T follicular helper cell (primary cell): ENCODE measurements around the gene PRSS53.
"Not testable (repeated sequence)": the region's sequence is repeated elsewhere in the genome, so short reads cannot be mapped to it uniquely, and the experiment has no call there.

Source experiments
- DNase-seq: peaks from one replicate; pipeline ENCODE4 v3.0.0-alpha.2; 2020; ENCODE audit warnings: low read depth
- total RNA-seq, 2 experiments: gene quantifications; one replicate each; lab custom pipeline; 2026; lab: John Stamatoyannopoulos, UW

PRSS53 gene
- 3.0 to 7.3 reads per million in 2 experiments for total RNA-seq

- no peak for DNase-seq
Observed at GRCh38 chr16:31088459-31089183, at the start of gene PRSS53. TSS of gene PRSS53 (minus strand) at chr16:31088943. CDS start at chr16:31088809, 134 bp downstream.

- DNase-seq: not testable (repeated sequence)
Observed at GRCh38 chr16:31136822-31137499, 48.2 kb upstream of the PRSS53 start.

- DNase-seq: no peak
Observed at GRCh38 chr16:31136287-31136662, 47.5 kb upstream of the PRSS53 start.

GRCh38 chr16:31135535-31136286, 47.0 kb upstream of the PRSS53 start, which contains the start of gene PRSS8:
TSS of gene PRSS8 (minus strand) at chr16:31135727. CDS start at chr16:31135498, 229 bp downstream.
- no peak for DNase-seq

DNA sequence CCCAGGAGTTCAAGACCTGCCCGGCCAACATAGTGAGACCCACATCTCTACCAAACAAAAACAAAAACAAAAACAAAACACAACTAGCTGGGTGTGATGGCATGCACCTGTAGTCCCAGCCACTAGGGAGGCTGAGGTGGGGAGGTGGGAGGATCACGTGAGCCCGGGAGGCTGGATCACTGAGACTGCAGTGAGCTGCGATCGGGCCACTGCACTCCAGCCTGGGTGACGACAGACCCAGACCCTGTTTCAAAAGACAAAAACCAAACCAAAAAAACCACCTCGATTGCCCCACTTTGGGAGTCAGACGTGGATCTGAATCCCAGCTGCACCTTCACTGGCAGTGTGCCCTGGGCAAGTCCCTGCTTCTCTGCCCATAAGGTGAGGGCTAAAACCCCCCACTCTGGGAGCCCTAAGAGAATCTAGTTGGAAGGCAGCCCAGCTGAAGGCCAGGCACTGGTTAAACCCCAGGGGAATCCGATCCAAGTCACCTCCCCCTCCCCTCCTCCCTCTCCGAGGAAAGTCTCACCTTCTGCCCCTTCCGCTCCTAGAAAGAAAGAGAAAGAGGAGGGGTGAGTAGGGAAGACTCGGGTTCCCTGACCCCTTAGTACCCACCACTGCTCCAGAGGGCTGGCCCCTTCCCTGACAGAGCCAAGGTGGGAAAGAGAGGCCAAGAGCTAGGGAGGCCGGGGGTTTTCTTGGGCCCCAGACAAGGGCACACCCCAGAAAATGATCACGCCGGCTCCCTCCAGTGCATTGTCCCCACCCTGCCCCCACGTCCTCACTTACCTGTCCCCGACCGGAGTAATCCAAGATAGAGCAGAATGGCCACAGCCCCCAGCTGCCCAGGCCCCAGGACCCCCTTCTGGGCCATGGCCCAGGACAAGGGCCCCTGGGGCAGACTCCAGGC, 46.1 kb upstream of the PRSS53 start:
- DNase-seq: no peak

DNA sequence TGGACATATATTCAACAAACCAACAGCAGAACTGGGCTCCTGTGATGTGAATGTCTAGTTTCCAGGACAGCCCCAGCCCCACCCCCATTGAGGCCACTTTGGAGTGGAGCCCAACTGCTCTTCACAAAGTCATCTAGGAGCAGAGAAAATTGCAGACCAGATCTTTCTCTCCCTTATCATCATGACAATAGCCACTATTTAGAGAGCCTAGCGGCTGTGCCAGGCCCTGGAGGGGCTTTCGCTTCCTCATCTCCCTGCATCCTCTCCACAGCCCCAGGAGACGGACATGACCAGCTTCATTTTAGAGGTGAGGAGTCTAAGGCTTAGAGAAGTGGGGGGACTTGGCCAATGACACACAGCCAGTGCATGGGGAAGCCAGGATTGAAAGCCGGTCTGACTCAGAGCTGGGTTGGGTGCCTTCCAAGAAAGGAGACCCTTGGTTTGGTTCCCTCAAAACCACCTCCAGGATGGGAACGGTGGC, 45.4 kb upstream of the PRSS53 start:
- no peak for DNase-seq

GRCh38 chr16:31133046-31133501, 44.3 kb upstream of the PRSS53 start:
- DNase-seq: no peak

- DNase-seq: no peak
Observed at GRCh38 chr16:31132303-31132979, 43.7 kb upstream of the PRSS53 start.

- no peak for DNase-seq
Observed at GRCh38 chr16:31131841-31132271, 43.1 kb upstream of the PRSS53 start.

GRCh38 chr16:31131416-31131815, 42.7 kb upstream of the PRSS53 start:
- no peak for DNase-seq

- DNase-seq: no peak
Observed at GRCh38 chr16:31130899-31131298, 42.2 kb upstream of the PRSS53 start.

- DNase-seq: no peak
Observed at GRCh38 chr16:31130336-31130891, 41.7 kb upstream of the PRSS53 start.

GRCh38 chr16:31129568-31130335, 41.0 kb upstream of the PRSS53 start:
- DNase-seq: no peak

- no peak for DNase-seq
Observed at GRCh38 chr16:31128711-31129567, 40.2 kb upstream of the PRSS53 start.

DNA sequence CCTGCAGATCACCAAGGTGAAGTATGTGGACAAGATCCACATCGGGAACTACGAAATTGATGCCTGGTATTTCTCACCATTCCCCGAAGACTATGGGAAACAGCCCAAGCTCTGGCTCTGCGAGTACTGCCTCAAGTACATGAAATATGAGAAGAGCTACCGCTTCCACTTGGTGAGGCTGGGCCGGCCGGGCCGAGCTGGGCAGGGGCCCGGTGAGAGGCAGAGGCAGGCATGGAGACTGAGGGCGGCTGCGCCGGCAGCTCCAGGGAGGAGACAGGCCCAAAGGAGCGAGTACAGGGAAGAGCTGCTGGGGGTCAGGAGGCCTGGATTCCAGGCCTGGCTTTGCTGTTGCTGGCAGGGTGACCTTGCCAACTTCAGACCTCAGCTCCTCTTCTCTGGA, 38.4 kb upstream of the PRSS53 start:
- no peak for DNase-seq

- no peak for DNase-seq
Observed at GRCh38 chr16:31125844-31126243, 37.1 kb upstream of the PRSS53 start.

- no peak for DNase-seq
Observed at GRCh38 chr16:31120129-31120528, 31.4 kb upstream of the PRSS53 start.
